Measurements from ENCODE around the gene DPEP1.
"Not testable (repeated sequence)": the region's sequence is repeated elsewhere in the genome, so short reads cannot be mapped to it uniquely, and the experiment has no call there.

The DPEP1 gene

GRCh38 chr16:89613231-89613953 lies at the start of gene DPEP1:
Gene DPEP1, plus strand, starts transcription at chr16:89613642. Its CDS starts 16,769 bp downstream, at chr16:89630411.
- Histone ChIP-seq H3K27me3 (ENCODE audit: control insufficient read depth in 2 of 2, insufficient read depth in 2 of 2, low read length in 2 of 2) (peaks cover 20 to 31% of the 10 kb centered on the region in 2 donors), H3K4me1 (ENCODE audit: control insufficient read depth in 2 of 2, insufficient read depth in 2 of 2, low read length in 2 of 2) (peaks cover 0 to 4% of the 10 kb centered on the region in 2 donors), H3K36me3 (ENCODE audit: control insufficient read depth in 2 of 2, insufficient read depth in 2 of 2, low read length in 2 of 2) (no peaks in the 10 kb centered on the region), H3K27ac (ENCODE audit: low read depth in 2 of 2, low read length in 2 of 2) (no peak within 1 kb of the TSS), H3K9me3 (ENCODE audit: control insufficient read depth in 2 of 2, low read length in 2 of 2) (no peaks in the 10 kb centered on the region), H3K9ac (ENCODE audit: low read depth in 1 of 2, low read length in 2 of 2) (no peak within 1 kb of the TSS), H3K4me3 (ENCODE audit: low read length in 2 of 2) (no peak within 1 kb of the TSS)

- Histone ChIP-seq H3K4me1 (ENCODE audit: control insufficient read depth in 2 of 2, insufficient read depth in 2 of 2, low read length in 2 of 2) (peaks cover 40 to 41% of the 10 kb centered on the region in 2 donors), H3K4me3 (ENCODE audit: low read length in 2 of 2) (no peak overlapping the region), H3K9me3 (ENCODE audit: control insufficient read depth in 2 of 2, low read length in 2 of 2) (no peaks in the 10 kb centered on the region), H3K27ac (ENCODE audit: low read depth in 2 of 2, low read length in 2 of 2) (no peak overlapping the region), H3K27me3 (ENCODE audit: control insufficient read depth in 2 of 2, insufficient read depth in 2 of 2, low read length in 2 of 2) (peaks cover 2 to 6% of the 10 kb centered on the region in 2 donors), H3K9ac (ENCODE audit: low read depth in 1 of 2, low read length in 2 of 2) (no peak overlapping the region), H3K36me3 (ENCODE audit: control insufficient read depth in 2 of 2, insufficient read depth in 2 of 2, low read length in 2 of 2) (peaks cover 26 to 37% of the 10 kb centered on the region in 2 donors)
Observed at GRCh38 chr16:89564476-89565255, 48.8 kb upstream of the DPEP1 start.

- H3K27me3 ChIP-seq (ENCODE audit: control insufficient read depth in 2 of 2, insufficient read depth in 2 of 2, low read length in 2 of 2): peaks cover 5 to 11% of the 10 kb centered on the region in 2 donors
- H3K9me3 ChIP-seq (ENCODE audit: control insufficient read depth in 2 of 2, low read length in 2 of 2): no peaks in the 10 kb centered on the region
- H3K36me3 ChIP-seq (ENCODE audit: control insufficient read depth in 2 of 2, insufficient read depth in 2 of 2, low read length in 2 of 2): peaks cover 26 to 37% of the 10 kb centered on the region in 2 donors
- peak overlapping the region in 1 of 2 donors; percentile 32 for H3K27ac ChIP-seq (ENCODE audit: low read depth in 2 of 2, low read length in 2 of 2)
- H3K4me1 ChIP-seq (ENCODE audit: control insufficient read depth in 2 of 2, insufficient read depth in 2 of 2, low read length in 2 of 2): peaks cover 38% of the 10 kb centered on the region in 2 donors
- H3K9ac ChIP-seq (ENCODE audit: low read depth in 1 of 2, low read length in 2 of 2): peak overlapping the region in 1 of 2 donors; percentile 25
- H3K4me3 ChIP-seq (ENCODE audit: low read length in 2 of 2): no peak overlapping the region
Observed at GRCh38 chr16:89565256-89565505, 48.3 kb upstream of the DPEP1 start.

- Histone ChIP-seq H3K4me3 (ENCODE audit: low read length in 2 of 2) (peak overlapping the region in 1 of 2 donors; percentile 52), H3K27ac (ENCODE audit: low read depth in 2 of 2, low read length in 2 of 2) (peak overlapping the region in 1 of 2 donors; percentile 32), H3K9ac (ENCODE audit: low read depth in 1 of 2, low read length in 2 of 2) (peak overlapping the region in 1 of 2 donors; percentile 25), H3K27me3 (ENCODE audit: control insufficient read depth in 2 of 2, insufficient read depth in 2 of 2, low read length in 2 of 2) (peaks cover 7 to 15% of the 10 kb centered on the region in 2 donors), H3K36me3 (ENCODE audit: control insufficient read depth in 2 of 2, insufficient read depth in 2 of 2, low read length in 2 of 2) (peaks cover 26 to 37% of the 10 kb centered on the region in 2 donors), H3K4me1 (ENCODE audit: control insufficient read depth in 2 of 2, insufficient read depth in 2 of 2, low read length in 2 of 2) (peaks cover 38% of the 10 kb centered on the region in 2 donors), H3K9me3 (ENCODE audit: control insufficient read depth in 2 of 2, low read length in 2 of 2) (no peaks in the 10 kb centered on the region)
Observed at GRCh38 chr16:89565506-89566372, 47.7 kb upstream of the DPEP1 start.

GRCh38 chr16:89567656-89568594 lies 45.5 kb upstream of the DPEP1 start:
- Histone ChIP-seq H3K36me3 (ENCODE audit: control insufficient read depth in 2 of 2, insufficient read depth in 2 of 2, low read length in 2 of 2) (peaks cover 12 to 20% of the 10 kb centered on the region in 2 donors), H3K4me1 (ENCODE audit: control insufficient read depth in 2 of 2, insufficient read depth in 2 of 2, low read length in 2 of 2) (peaks cover 23% of the 10 kb centered on the region in 2 donors), H3K27me3 (ENCODE audit: control insufficient read depth in 2 of 2, insufficient read depth in 2 of 2, low read length in 2 of 2) (peaks cover 12 to 15% of the 10 kb centered on the region in 2 donors), H3K9me3 (ENCODE audit: control insufficient read depth in 2 of 2, low read length in 2 of 2) (no peaks in the 10 kb centered on the region), H3K4me3 (ENCODE audit: low read length in 2 of 2) (no peak overlapping the region), H3K9ac (ENCODE audit: low read depth in 1 of 2, low read length in 2 of 2) (no peak overlapping the region), H3K27ac (ENCODE audit: low read depth in 2 of 2, low read length in 2 of 2) (no peak overlapping the region)

GRCh38 chr16:89569506-89570341 lies 43.7 kb upstream of the DPEP1 start:
- Histone ChIP-seq H3K4me1 (ENCODE audit: control insufficient read depth in 2 of 2, insufficient read depth in 2 of 2, low read length in 2 of 2) (peaks cover 18 to 22% of the 10 kb centered on the region in 2 donors), H3K4me3 (ENCODE audit: low read length in 2 of 2) (no peak overlapping the region), H3K9ac (ENCODE audit: low read depth in 1 of 2, low read length in 2 of 2) (no peak overlapping the region), H3K9me3 (ENCODE audit: control insufficient read depth in 2 of 2, low read length in 2 of 2) (no peaks in the 10 kb centered on the region), H3K27ac (ENCODE audit: low read depth in 2 of 2, low read length in 2 of 2) (no peak overlapping the region), H3K27me3 (ENCODE audit: control insufficient read depth in 2 of 2, insufficient read depth in 2 of 2, low read length in 2 of 2) (peaks cover 22 to 23% of the 10 kb centered on the region in 2 donors), H3K36me3 (ENCODE audit: control insufficient read depth in 2 of 2, insufficient read depth in 2 of 2, low read length in 2 of 2) (peaks cover 0 to 2% of the 10 kb centered on the region in 2 donors)

- H3K27ac ChIP-seq (ENCODE audit: low read depth in 2 of 2, low read length in 2 of 2): no peak overlapping the region
- no peak overlapping the region for H3K4me3 ChIP-seq (ENCODE audit: low read length in 2 of 2)
- peaks cover 11 to 18% of the 10 kb centered on the region in 2 donors for H3K4me1 ChIP-seq (ENCODE audit: control insufficient read depth in 2 of 2, insufficient read depth in 2 of 2, low read length in 2 of 2)
- H3K9ac ChIP-seq (ENCODE audit: low read depth in 1 of 2, low read length in 2 of 2): no peak overlapping the region
- H3K27me3 ChIP-seq (ENCODE audit: control insufficient read depth in 2 of 2, insufficient read depth in 2 of 2, low read length in 2 of 2): peaks cover 22 to 25% of the 10 kb centered on the region in 2 donors
- H3K9me3 ChIP-seq (ENCODE audit: control insufficient read depth in 2 of 2, low read length in 2 of 2): no peaks in the 10 kb centered on the region
- no peaks in the 10 kb centered on the region for H3K36me3 ChIP-seq (ENCODE audit: control insufficient read depth in 2 of 2, insufficient read depth in 2 of 2, low read length in 2 of 2)
Observed at GRCh38 chr16:89570342-89570923, 43.0 kb upstream of the DPEP1 start.

GRCh38 chr16:89570983-89571598 lies 42.4 kb upstream of the DPEP1 start:
- H3K36me3 ChIP-seq (ENCODE audit: control insufficient read depth in 2 of 2, insufficient read depth in 2 of 2, low read length in 2 of 2); H3K4me3 ChIP-seq (ENCODE audit: low read length in 2 of 2); H3K9me3 ChIP-seq (ENCODE audit: control insufficient read depth in 2 of 2, low read length in 2 of 2); H3K9ac ChIP-seq (ENCODE audit: low read depth in 1 of 2, low read length in 2 of 2); H3K27ac ChIP-seq (ENCODE audit: low read depth in 2 of 2, low read length in 2 of 2): not testable (repeated sequence)
- peaks cover 4 to 11% of the 10 kb centered on the region in 2 donors for H3K4me1 ChIP-seq (ENCODE audit: control insufficient read depth in 2 of 2, insufficient read depth in 2 of 2, low read length in 2 of 2)
- H3K27me3 ChIP-seq (ENCODE audit: control insufficient read depth in 2 of 2, insufficient read depth in 2 of 2, low read length in 2 of 2): peaks cover 22 to 25% of the 10 kb centered on the region in 2 donors
